HG02840 (cell line): ENCODE measurements around the gene TNFRSF8.
"Not testable (repeated sequence)": the region's sequence is repeated elsewhere in the genome, so short reads cannot be mapped to it uniquely, and the experiment has no call there.

Experiments
- ATAC-seq: cut with Tn5 transposase; IDR thresholded peaks from one replicate; pipeline ENCODE4 v1.9.1; 2021; ENCODE audit warnings: mild to moderate bottlenecking, moderate library complexity, moderate number of reproducible peaks; ENCODE audit not compliant: unreplicated experiment, low FRiP score

The TNFRSF8 gene

DNA sequence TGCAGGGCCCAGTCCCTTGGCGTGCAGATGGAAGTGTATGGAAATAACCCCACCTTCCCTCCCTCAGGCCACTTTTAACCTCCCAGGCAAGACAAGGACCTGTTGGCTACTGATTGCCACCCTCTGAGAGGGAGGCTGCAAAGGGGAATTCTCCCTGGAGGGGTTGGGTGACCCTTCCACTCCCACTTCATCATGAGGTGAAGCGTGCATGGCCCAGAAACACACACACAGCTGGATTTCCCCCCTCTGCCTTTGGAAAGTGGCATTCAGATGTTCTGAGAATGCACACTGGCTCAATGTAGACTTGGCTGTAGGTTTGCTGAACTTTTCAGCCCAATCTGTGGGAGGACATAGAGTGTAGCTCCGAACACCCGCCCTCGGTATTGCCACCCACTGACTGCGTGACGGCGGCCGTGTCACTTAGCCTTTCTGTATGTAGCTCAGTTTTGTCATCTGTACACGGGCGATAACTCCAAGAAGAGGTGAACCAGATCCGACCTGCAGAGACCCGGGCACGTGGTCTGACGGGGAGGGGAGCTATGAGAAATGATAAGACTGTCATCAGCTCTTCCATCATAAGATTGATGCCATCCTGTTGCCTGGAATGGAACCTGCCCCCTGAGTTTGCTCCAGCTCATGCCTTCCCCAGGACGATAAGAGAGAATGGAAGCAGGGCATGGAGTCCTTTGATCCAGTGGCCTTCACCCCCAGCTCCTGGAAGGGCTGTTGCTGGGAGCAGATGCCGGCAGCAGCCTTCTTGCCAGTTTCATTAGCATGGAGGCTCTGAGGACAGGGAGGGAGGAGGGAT is 24.5 kb upstream of the TNFRSF8 start:
- ATAC-seq: no peak

DNA sequence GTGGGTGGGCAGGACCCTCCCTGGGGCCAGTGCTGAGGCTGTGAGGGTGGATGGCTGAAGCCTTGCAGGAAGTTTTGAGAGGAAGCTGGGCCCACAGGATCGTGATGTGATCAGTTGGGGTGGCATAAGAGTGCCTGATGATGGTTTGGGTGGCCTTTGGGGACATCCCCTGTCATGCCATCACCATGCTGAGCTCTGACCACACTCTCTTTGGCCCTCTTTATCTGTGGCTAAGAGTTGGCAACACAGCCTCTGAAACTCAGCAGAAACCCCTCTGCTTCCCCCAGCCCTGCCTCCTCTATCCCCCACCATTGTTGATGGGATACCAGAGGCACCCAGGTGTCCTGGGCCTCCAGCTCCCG is 24.0 kb upstream of the TNFRSF8 start:
- ATAC-seq: no peak

DNA sequence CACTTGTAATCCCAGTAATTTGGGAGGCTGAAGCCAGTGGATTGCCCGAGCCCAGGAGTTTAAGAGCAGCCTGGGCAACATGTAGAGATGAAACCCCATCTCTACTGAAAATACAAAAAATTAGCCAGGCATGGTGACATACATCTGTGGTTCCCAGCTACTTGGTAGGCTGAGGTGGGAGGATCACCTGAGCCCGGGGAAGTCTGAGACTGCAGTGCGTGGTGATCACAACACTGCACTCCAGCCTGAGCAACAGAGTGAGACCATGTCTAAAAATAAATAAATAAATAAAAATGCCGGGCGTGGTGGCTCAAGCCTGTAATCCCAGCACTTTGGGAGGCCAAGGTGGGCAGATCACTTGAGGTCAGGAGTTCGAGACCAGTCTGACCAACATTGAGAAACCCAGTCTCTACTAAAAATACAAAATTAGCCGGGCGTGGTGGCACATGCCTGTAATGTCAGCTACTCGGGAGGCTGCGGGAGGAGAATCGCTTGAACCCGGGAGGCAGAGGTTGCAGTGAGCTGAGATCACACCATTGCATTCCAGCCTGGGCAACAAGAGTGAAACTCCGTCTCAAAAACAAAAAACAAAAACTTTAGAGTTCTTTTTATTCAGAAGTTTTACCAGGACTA is 23.2 kb upstream of the TNFRSF8 start:
- ATAC-seq: peak; percentile 34

DNA sequence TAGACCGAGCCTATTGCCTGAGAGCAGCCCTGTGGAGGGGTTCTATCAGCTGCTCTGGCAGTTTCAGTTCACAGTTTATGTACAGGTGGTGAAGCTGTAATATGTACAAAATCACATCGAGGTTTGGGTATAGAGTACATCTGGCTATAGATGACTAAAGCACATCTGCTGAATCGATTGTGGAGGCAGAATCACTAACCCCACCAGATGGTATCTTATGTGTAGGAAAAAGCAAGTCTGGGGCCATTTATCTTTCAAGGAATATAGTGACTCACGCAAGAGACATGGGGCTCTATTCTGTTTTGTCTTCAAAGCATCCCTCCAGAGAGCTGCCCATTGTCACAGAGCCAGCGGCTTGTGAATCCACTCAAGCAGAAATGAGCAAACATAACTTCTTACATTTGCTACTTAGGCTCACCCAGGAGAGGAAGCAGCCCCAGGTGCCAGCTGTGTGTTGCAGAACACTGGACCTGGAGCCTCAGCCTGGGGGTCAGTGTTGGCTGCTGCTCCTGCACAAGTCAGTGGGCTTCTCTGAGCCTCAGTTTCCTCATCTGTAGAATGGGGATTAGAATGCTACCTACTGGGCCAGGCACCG is 22.5 kb upstream of the TNFRSF8 start:
- peak; percentile 60 for ATAC-seq

DNA sequence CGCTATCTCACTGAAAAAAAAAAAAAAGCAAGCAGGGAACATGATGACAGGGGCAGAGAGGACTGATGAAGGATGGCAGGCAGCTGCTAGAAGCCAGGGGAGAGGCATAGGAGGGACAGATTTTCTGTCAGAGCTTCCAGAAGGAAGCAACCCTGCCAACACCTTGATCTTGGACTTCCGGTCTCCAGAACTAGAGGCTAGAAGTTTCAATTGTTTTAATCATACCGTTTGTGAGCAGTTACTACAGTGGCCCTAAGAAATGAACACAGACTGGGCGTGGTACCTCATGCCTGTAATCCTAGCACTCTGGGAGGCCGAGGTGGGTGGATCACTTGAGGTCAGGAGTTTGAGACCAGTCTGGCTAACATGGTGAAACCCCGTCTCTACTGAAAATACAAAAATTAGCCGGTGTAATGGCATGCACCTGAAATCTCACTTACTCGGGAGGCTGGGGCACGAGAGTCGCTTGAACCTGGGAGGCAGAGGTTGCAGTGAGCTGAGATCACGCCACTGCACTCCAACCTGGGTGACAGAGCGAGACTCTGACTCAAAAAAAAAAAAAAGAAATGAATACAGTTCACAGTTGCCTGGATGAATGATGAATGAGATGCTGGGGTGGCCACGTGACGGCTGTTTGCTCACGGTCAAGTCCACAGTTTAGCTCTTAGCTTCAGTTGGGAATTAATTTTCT is 18.8 kb upstream of the TNFRSF8 start:
- not testable (repeated sequence) for ATAC-seq

DNA sequence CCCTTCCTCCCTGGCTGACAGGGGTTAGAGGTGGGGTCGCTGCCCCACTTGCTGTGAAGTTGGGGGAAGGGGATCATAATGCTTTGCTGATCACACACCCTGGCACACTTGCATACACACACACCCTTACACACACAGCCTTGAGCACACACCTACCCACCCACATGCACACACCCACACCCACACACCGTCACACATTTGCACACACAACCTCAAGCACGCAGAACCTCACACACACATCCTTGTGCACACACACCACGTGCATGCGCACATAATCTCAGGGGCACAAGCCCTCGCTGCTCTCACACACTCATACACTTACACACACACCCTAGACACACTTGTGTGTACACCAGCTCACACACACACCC is 16.4 kb upstream of the TNFRSF8 start:
- no peak for ATAC-seq

DNA sequence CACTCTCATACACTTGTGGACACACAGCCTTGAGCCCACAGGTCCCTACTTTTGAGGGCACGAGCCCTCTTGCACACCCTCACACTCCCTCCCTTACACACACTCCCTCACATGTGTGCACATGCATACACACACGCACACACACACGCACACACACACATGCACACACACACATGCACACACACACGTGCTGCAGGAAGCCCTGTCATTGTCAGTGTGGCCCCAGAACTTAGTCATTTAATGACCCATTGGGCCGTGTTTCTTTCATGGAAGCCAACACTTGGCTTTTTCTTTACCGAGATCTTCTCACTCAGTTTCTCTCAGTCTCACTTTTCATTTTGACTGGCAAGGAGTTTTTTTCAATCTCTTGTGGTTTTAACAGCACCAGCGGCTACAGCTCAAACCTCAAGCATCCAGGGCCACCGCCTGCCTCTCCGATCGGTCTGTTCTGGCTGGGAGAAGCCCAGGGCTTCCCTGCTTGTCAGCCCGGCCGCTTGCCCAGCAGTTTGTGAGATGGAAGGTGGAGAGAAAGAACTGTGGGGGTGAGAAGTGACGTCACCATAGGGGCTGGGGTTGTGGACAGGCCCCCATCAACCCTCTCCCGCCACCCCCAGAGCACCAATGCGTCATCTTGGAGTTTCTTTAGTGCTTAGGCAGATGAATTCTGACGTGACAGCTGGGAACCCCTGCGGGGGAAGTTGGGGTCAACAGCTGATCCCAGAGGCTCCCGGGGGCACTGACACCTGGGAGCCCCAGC is 15.8 kb upstream of the TNFRSF8 start:
- peak; percentile 41 for ATAC-seq

DNA sequence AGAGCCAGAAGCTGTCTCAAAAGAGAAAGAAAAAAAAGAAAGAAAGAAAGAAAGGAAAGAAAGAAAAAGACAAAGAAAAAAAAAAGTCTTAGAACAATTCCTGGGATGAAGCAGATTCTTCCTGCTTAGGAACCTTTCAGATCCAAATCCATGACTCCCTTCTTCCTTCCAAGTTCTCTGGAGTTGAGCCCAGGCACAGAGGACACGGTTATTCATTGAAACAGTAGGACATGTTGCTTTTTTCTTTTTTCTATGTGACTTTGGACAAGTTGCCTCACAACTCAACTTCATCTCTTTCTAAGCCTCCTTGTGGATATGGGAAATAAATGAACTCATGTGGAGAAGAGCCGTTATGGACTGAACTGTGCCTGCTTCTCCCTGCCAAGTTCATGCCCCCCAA is 14.7 kb upstream of the TNFRSF8 start:
- no peak for ATAC-seq

DNA sequence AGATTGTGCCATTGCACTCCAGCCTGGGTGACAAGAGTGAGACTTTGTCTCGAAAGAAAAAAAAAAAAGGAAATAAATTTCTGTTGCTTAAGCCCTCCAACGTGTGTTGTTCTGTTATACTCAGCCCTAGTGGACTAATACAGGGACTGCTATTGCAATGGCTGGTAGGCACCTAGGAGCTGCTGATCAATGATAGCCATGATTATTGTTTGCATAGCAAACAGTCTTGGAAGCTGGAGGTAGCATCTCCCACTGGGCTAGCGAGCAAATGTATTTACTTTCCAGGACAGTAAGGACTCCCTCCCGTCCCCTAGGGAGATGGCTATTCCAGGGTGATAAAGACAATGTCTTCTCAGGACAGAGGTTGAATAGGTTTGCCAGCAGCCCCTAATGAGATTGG is 13.5 kb upstream of the TNFRSF8 start:
- ATAC-seq: no peak

DNA sequence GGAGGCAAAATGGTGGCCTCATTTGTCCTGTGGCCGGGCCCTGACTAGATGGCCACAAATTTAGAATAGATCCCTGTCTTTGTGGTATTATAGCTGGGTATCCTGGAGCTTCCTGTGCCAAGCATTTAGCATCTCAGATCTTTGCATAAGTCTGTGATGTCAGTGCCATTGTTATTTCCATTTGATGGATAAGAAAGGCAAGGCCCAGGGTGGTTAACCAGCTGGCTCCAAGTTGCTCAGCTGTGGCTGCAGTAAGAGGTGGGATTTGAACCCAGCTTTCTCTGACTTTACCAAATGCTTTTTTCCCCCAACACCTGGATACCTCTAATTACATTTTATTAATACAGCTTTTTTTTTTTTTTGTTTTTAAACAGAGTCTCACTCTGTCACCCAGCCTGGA is 11.7 kb upstream of the TNFRSF8 start:
- no peak for ATAC-seq

DNA sequence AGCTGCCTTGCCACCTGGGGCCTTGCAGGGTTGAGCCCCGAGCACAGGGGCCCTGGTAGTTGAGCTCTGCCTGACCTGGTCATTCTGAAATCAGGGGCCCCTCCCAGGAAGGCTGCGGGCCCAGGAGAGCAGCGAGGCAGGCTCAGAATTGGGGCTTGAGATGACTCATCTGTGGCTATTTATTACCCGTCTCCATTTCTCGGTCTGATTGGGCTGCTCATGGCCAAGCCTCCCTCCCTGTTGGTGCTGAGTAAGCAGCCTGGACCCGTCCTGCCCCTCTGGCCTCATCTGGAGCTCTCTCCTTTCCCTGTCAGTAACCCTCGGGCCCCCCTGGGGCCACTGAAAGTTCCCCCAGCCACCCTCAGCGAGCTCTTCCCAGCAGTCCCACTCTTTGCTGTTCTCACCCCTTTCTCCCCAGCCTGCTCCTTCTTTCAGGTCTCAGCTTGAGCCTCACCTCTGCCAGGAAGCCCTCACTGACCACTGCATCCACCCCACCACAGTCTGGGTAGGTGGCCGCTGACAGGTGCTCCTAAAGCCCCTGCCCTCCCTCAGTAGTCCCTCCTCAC is 11.0 kb upstream of the TNFRSF8 start:
- peak; percentile 60 for ATAC-seq

DNA sequence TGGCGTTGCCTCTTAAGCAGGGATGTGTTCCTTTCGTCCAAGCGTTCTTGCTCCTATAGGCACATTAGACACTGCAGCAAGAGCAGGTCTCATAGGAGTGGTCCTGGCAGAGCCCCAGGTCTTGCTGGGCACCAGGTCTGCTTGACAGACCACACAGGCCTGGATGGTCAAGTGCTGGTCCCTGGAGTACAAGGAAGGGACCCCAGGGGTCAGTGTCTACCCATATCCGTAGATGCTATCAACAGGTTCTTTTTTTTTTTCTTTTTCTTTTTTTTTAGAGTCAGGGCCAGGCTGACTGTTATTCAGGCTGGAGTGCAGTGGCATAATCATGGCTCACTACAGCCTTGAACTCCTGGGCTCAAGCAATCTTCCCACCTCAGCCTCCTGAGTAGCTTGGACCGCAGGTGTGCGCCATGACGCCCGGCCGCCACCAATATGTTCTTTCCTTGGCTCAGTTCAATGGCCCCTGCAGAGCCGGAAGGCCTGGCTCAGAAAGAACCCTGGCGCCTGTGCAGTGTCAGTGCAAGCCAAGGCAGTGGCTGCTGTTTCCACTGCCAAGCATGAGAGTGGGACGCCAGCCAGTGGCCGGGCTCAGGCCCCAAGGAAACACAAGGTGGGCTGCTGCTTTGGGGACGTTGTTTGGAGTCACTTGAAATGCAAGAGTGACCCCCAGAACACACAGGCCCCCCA is 10.0 kb upstream of the TNFRSF8 start:
- no peak for ATAC-seq

DNA sequence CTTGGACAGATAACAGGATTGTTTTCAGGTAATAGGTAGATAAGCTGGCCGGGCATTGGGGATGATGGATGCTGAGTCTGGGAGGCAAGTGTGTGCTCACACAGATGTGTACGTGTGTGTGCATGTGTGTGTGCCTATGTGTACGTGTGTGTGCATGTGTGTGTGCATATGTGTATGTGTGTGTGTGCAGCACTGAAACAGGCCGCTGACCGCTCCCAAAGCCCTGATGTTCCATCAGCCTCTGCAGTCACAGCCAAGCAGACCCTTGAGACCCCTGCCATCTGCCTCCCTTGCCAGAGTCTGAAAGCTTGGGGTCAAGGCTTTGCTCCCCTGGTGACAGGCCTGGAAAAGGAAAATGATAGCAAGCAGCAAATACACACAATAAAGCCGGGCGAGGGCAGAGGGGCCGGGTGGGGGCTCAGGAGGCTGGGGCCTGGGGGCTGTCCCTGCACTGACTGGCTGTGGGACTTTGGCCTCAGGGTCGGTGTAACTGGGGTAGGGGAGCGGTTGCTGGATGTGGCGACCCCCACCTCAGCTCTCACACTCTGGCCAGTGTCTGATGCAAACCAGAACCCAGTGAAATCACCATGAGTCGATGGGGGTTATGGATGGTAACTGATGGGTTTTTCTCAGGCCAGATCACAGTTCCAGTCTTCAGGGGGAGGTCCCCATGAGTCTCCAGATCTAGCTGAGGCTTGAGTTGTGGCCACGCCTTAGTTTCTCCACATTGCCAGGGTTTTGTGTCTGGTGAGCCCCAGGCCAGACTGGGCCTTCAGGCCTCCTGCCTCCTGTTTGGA is 9.2 kb upstream of the TNFRSF8 start:
- no peak for ATAC-seq

DNA sequence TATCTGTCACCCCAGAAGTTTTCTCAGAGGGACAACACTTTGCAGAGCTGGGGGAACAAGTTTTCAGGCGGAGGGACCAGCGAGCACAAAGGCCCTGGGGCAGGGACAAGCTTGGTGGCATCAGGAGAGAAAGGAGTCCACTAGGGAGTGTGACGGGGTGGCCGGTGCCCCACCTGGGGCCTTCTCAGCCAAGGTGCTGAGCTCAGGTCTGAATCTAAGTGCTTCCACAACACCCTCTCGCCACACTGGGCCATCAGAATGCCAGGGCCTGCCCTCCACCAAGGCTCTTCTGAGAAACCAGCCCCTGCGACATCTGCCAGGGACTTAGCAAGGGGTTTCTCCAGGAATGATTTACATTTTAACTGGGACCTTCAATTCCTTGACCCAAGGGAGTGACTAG is 7.8 kb upstream of the TNFRSF8 start:
- no peak for ATAC-seq

DNA sequence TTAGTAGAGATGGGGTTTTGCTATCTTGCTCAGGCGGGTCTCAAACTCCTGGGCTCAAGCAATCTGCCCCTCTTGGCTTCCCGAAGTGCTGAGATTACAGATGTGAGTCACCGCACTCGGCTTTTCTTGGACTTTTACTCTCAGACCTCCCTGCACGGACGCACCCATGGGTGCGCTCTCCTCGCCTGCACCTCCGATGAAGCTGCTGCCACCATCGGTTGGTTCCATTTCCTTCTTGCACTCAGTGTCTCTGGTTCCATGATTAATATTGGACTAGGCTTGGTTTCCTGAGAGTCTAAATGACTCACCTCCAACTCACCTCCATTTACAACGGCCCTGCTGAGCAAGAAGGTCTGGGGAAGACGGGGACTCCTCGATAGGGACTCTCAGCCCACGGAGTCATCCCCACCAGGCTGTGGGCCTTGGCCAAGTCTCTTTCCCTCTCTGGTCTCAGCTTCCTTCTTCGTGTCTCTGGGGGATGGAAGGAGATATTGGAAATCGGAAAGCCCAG is 6.7 kb upstream of the TNFRSF8 start:
- no peak for ATAC-seq

DNA sequence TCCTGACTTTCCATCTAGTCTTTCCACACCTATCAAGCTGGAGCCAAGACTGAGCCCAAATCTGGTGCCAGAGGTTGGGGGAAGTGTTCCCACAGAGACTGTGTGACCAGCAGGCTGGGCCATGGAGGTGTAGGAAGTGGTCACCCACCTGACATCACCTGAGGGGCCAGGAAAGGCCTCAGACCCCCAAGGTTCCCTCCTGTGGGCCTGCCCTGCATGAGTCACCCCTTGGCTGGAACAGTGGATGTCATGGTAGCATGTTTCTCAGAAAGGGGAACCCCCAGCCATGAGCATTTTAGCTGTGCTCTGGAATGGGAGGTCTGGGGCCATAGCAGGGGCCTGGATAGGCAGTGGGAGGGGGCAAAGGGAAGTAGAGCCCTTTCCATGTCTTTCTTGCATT is 5.7 kb upstream of the TNFRSF8 start:
- ATAC-seq: no peak

DNA sequence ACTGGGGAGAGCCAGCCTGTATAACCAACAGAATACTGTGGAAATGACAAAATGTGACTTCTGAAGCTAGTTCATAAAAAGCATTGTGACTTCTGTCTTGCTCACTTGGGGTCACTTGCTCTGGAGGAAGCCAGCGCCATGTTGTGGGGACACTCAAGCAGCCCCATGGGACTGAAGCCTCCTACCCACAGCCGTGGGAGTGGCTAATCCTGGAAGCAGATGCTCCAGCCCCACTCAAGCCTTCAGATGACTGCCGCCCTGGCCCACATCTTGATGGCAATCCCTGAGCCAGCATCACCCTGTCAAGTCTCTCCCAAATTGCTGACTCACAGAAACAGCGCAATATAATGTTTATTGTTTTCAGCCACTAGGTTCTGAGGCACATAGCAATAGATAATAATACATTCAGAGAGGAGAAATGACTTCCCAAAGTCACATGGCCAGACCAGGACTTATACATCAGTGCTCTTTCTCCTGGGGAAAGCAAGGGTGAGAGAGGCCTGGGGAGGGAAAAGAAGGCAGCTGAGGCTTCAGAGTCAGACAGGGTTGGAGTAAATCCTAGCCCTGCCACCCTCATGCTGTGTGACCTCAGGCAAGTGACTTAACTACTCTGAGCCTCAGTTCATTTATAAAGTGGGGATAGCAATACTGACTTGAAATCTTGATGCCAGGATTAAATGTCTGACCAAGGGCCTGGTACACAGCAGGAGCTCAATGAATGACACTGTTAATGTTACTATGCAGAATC is 5.0 kb upstream of the TNFRSF8 start:
- no peak for ATAC-seq

DNA sequence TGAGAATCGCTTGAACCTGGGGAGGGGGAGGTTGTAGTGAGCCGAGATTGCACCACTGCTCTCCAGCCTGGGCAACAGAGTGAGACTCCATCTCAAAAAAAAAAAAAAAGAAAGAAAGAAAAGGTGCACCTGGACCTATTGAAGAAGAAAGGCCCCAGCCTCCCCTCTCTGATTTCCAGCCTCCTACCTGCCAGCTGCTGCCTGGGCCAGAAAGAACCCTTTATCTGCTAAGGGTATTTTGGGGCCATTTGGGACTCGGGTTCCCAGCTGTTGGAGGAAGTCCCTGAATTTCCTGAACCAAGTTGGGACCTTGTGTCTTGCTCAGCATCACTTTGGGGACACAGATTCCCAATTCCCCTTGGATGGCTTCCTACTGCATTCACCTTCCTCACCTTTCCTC is 3.9 kb upstream of the TNFRSF8 start:
- no peak for ATAC-seq
